GM20000 (cell line): ENCODE measurements around the gene GKN2.

Experiments
- DNase-seq: peaks from one replicate; pipeline ENCODE4 v3.0.0; 2012; ENCODE audit warnings: low spot score
- TF ChIP-seq, protein P1 (sequence below): IDR thresholded peaks from 2 replicates; pipeline ENCODE4 v1.5.1; 2012; ENCODE audit warnings: mild to moderate bottlenecking, control low read depth; ENCODE audit errors: extremely low read depth, missing control alignments

The GKN2 gene

GRCh38 chr2:68992341-68992740, 39.6 kb upstream of the GKN2 start:
- TF ChIP-seq, protein P1, sequence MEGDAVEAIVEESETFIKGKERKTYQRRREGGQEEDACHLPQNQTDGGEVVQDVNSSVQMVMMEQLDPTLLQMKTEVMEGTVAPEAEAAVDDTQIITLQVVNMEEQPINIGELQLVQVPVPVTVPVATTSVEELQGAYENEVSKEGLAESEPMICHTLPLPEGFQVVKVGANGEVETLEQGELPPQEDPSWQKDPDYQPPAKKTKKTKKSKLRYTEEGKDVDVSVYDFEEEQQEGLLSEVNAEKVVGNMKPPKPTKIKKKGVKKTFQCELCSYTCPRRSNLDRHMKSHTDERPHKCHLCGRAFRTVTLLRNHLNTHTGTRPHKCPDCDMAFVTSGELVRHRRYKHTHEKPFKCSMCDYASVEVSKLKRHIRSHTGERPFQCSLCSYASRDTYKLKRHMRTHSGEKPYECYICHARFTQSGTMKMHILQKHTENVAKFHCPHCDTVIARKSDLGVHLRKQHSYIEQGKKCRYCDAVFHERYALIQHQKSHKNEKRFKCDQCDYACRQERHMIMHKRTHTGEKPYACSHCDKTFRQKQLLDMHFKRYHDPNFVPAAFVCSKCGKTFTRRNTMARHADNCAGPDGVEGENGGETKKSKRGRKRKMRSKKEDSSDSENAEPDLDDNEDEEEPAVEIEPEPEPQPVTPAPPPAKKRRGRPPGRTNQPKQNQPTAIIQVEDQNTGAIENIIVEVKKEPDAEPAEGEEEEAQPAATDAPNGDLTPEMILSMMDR = no peak

GRCh38 chr2:68989035-68989434, 36.3 kb upstream of the GKN2 start:
- TF ChIP-seq, protein P1 = no peak

More at GRCh38 chr2:68992341-68992740, 39.6 kb upstream of the GKN2 start:
- DNase-seq = no peak

DNA sequence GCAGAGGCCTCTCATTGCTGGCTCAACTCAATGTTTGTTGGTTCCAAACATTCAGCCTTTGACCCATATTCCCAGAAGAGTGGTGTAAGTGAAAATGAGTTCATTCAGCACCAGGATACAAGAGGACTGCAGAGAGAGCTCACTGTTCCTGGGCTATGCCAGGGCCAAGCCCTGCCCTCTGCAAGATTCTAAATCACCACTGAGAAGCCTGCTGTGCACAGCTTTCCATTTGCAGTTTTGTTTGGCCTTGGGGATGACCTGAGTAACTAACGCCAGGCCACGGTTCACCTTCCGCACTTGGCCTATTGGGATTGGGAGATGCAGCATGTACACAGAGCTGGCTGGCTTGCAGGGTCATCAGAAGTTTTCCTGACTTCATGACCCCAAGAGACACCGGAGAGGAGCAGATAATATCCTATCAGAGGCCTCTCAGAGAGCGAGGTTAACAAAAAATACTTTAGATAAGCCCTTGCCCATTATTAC, 34.4 kb upstream of the GKN2 start:
- no peak for DNase-seq
- TF ChIP-seq, protein P1 = no peak

More at GRCh38 chr2:68989035-68989434, 36.3 kb upstream of the GKN2 start:
- DNase-seq = no peak

DNA sequence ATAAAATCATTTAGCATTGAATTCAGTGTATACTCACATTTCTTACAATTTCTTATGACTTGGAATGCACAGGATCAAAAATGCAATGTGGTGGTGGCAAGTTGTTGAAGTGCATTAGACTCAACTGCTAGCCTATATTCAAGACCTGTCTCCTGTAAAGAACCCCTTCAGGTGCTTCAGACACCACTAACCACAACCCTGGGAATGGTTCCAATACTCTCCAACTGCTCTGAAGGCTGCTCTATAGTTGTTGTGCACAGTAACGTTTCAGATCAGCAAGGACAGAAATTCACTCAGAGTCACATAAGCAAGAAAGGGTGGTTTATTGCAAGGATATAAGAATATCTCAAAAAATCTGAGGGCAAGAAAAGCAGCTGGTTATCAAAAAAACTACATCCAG, 28.3 kb upstream of the GKN2 start:
- no peak for DNase-seq
- TF ChIP-seq, protein P1 = no peak

DNA sequence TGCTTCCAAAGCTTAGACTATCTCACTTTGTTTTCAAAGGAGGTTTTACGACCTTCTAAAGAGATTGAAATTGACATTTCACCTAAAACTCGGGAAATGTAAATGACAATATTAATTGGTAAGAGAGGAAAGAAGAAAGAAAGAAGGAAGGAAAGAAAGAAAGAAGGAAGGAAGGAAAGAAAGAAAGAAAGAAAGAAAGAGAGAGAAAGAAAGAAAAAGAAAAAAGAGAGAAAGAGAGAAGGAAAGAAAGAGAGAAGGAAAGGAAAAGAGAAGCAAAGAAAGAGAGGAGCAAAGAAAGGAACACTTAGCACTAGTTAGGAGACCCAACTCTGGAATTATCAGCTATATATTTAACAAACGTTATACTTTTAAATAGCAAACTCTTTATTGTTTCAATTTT, 25.4 kb upstream of the GKN2 start:
- no peak for DNase-seq
- TF ChIP-seq, protein P1 = no peak

DNA sequence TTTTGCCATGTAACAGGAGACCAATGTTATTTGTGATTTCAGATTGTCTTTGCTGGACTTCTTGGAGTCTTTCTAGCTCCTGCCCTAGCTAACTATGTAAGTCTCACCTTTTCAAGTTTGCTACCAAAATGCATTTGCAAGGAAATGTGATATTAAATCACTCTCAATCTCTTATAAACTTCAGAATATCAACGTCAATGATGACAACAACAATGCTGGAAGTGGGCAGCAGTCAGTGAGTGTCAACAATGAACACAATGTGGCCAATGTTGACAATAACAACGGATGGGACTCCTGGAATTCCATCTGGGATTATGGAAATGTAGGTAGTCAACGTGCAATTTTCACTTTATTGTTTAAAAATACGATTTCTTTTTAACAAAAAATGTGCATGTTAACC, 24.8 kb upstream of the GKN2 start:
- TF ChIP-seq, protein P1 = no peak
- no peak for DNase-seq

DNA sequence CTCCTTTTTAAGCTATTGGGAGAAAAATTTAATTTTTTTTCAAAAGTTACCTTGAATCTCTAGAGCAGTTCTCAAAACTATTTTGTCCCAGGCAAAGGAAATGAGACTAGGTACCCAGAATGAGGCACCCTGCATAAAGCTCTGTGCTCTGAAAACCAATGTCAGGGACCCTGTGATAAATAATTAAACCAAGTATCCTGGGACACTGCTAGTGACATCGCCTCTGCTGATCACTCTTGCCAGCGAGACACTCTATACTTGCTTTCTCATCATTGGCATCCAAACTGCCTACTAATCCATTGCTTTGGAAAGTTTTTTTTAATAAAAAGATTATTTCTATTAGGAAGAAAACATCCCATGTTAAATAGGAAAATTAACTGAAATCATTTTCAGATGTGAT, 23.2 kb upstream of the GKN2 start:
- DNase-seq = no peak
- TF ChIP-seq, protein P1 = no peak
